Liver (tissue), 9 donors: ENCODE measurements around the gene SLC15A5. TPM values are rescaled to one million over a fixed set of nuclear protein-coding genes. Genes with fewer than 3 reads are reported as not detected.

ENCODE experiments used
- DNase-seq: peaks from one replicate; pipeline ENCODE4 v3.0.0-alpha.2; 2017; ENCODE audit warnings: low spot score
- H3K27ac ChIP-seq, 2 donors: one replicate each; pipeline ENCODE4 v1.7.0; 2013; ENCODE audit warnings: inconsistent platforms in 2 of 2, low read length in 2 of 2, control low read depth in 1 of 2, low read depth in 1 of 2, mild to moderate bottlenecking in 1 of 2
- H3K27me3 ChIP-seq, 4 donors: one replicate each; pipeline versions ENCODE4 v1.6.1 to v1.7.0; 2013; ENCODE audit warnings: low read length in 3 of 4, inconsistent platforms in 1 of 4, mild to moderate bottlenecking in 1 of 4, moderate library complexity in 1 of 4; ENCODE audit not compliant: control insufficient read depth in 4 of 4, insufficient read depth in 4 of 4
- H3K36me3 ChIP-seq, 4 donors: one replicate each; pipeline versions ENCODE4 v1.6.1 to v1.7.0; 2013; ENCODE audit warnings: low read length in 3 of 4, mild to moderate bottlenecking in 3 of 4, low read depth in 1 of 4, moderate library complexity in 1 of 4; ENCODE audit not compliant: control insufficient read depth in 4 of 4, insufficient read depth in 3 of 4
- H3K4me1 ChIP-seq, 4 donors: one replicate each; pipeline versions ENCODE4 v1.6.1 to v1.7.0; 2013; ENCODE audit warnings: low read length in 3 of 4, mild to moderate bottlenecking in 3 of 4, moderate library complexity in 1 of 4; ENCODE audit not compliant: control insufficient read depth in 4 of 4, insufficient read depth in 4 of 4
- H3K4me3 ChIP-seq, 3 donors: one replicate each; pipeline versions ENCODE4 v1.6.1 to v1.7.0; 2013; ENCODE audit warnings: low read length in 3 of 3, control low read depth in 1 of 3, low read depth in 1 of 3, mild to moderate bottlenecking in 1 of 3
- H3K9ac ChIP-seq, 2 donors: one replicate each; pipeline ENCODE4 v1.7.0; 2013; ENCODE audit warnings: low read length in 2 of 2, mild to moderate bottlenecking in 2 of 2, moderate library complexity in 2 of 2, control low read depth in 1 of 2, low read depth in 1 of 2
- H3K9me3 ChIP-seq, 4 donors: one replicate each; pipeline versions ENCODE4 v1.6.1 to v1.7.0; 2013; ENCODE audit warnings: low read length in 3 of 4; ENCODE audit not compliant: control insufficient read depth in 4 of 4
- ATF3 ChIP-seq: IDR thresholded peaks from 2 replicates; pipeline ENCODE4 v1.6.1; 2016; ENCODE audit warnings: antibody characterized with exemption
- EGR1 ChIP-seq, 2 donors: IDR thresholded peaks; 2 replicates each; pipeline ENCODE4 v1.6.1; 2016 to 2018; ENCODE audit warnings: antibody characterized with exemption in 2 of 2, low read depth in 2 of 2
- FOXA1 ChIP-seq: IDR thresholded peaks from 2 replicates; pipeline ENCODE4 v1.6.1; 2016; ENCODE audit warnings: antibody characterized with exemption
- FOXA2 ChIP-seq: IDR thresholded peaks from 2 replicates; pipeline ENCODE4 v1.6.1; 2016; ENCODE audit warnings: antibody characterized with exemption
- GABPA ChIP-seq, 2 donors: IDR thresholded peaks in 1 of 2; conservative IDR thresholded peaks in 1 of 2; 2 replicates each; pipeline ENCODE4 v1.6.1; 2016; ENCODE audit warnings: antibody characterized with exemption in 2 of 2, mild to moderate bottlenecking in 1 of 2, moderate library complexity in 1 of 2
- HNF4A ChIP-seq, 2 donors: conservative IDR thresholded peaks; 2 replicates each; pipeline ENCODE4 v1.6.1; 2016; ENCODE audit warnings: antibody characterized with exemption in 2 of 2, mild to moderate bottlenecking in 2 of 2
- HNF4G ChIP-seq: IDR thresholded peaks from 2 replicates; pipeline ENCODE4 v1.6.1; 2016; ENCODE audit warnings: antibody characterized with exemption
- JUND ChIP-seq, 2 donors: IDR thresholded peaks; 2 replicates each; pipeline ENCODE4 v1.6.1; 2016; ENCODE audit warnings: antibody characterized with exemption in 2 of 2
- NR2F2 ChIP-seq: IDR thresholded peaks from 2 replicates; pipeline ENCODE4 v1.6.1; 2016; ENCODE audit warnings: antibody characterized with exemption
- RAD21 ChIP-seq, 2 donors: IDR thresholded peaks; 2 replicates each; pipeline ENCODE4 v1.6.1; 2016; ENCODE audit warnings: antibody characterized with exemption in 2 of 2, mild to moderate bottlenecking in 2 of 2
- REST ChIP-seq: IDR thresholded peaks from 2 replicates; pipeline ENCODE4 v1.6.1; 2016; ENCODE audit warnings: antibody characterized with exemption, mild to moderate bottlenecking
- RXRA ChIP-seq, 2 donors: IDR thresholded peaks; 2 replicates each; pipeline ENCODE4 v1.6.1; 2017 to 2018; ENCODE audit warnings: antibody characterized with exemption in 2 of 2, mild to moderate bottlenecking in 1 of 2
- SP1 ChIP-seq: IDR thresholded peaks from 2 replicates; pipeline ENCODE4 v1.6.1; 2018; ENCODE audit warnings: antibody characterized with exemption, mild to moderate bottlenecking
- TAF1 ChIP-seq: conservative IDR thresholded peaks from 2 replicates; pipeline ENCODE4 v1.6.1; 2016; ENCODE audit warnings: antibody characterized with exemption, mild to moderate bottlenecking
- YY1 ChIP-seq: IDR thresholded peaks from 2 replicates; pipeline ENCODE4 v1.6.1; 2016; ENCODE audit warnings: antibody characterized with exemption, mild to moderate bottlenecking
- WGBS: extraction: QIAGEN DNeasy Blood & Tissue Kit; methylation state at CpG from one replicate; pipeline ENCODE4 v1.1.7; 2013; 5-methylcytosine and 5-hydroxymethylcytosine counted together
- polyA plus RNA-seq, 2 donors: library from polyadenylated mRNA; stranded (reverse) in 1 of 2; unstranded in 1 of 2; fragments of 200-250 nt in 1 of 2; fragments of >200 nt in 1 of 2; fragmentation: Nextera tagmentation in 1 of 2; extraction: Ambion mirVana in 1 of 2; gene quantifications; one replicate each; pipeline versions ENCODE4 v1.2.1 to v1.2.3, GENCODE V29; 2013 to 2015
- total RNA-seq, 2 donors: library from RNA; depleted of rRNA; stranded (reverse); fragments of >200 nt; gene quantifications; one replicate each; pipeline ENCODE4 v1.2.3, GENCODE V29; 2014
- TF ChIP-seq, protein P1 (sequence below): fragments of 150-350 bp; IDR thresholded peaks from 2 replicates; pipeline ENCODE4 v1.5.1; 2017; ENCODE audit warnings: improper control_type of control experiment, low read depth, low read length; ENCODE audit not compliant: missing input control
- TF ChIP-seq, protein P2 (sequence below): IDR thresholded peaks from 2 replicates; pipeline ENCODE4 v1.6.1; 2016; ENCODE audit warnings: antibody characterized with exemption
- TF ChIP-seq, protein P3 (sequence below): IDR thresholded peaks from 2 replicates; pipeline ENCODE4 v1.6.1; 2016; ENCODE audit warnings: antibody characterized with exemption
- donor health status: healthy.
- donor health status: healthy.
- donor health status: healthy.
- donor health status: healthy.
- donor health status: healthy.

SLC15A5 gene
- total and polyA plus RNA-seq, 4 donors: not detected

- H3K4me1 ChIP-seq: peaks cover 0 to 2% (median 0%) of the 10 kb centered on the region in 4 donors
- H3K9ac ChIP-seq: no peak overlapping the region
- WGBS: 61% methylated on average over 3 of the region's 3 CpGs
- no peak for DNase-seq
- H3K9me3 ChIP-seq: peaks cover 0 to 2% (median 0%) of the 10 kb centered on the region in 4 donors
- no peaks in the 10 kb centered on the region for H3K36me3 ChIP-seq
- H3K27me3 ChIP-seq: no peaks in the 10 kb centered on the region
- H3K27ac ChIP-seq: no peak overlapping the region
- TF ChIP-seq EGR1 (IDR thresholded peaks at IDR 0.05; ENCODE audit: low read depth in 2 of 2) (no peak), HNF4A (conservative IDR thresholded peaks at IDR 0.05) (no peak), REST (no peak), JUND (IDR thresholded peaks at IDR 0.05) (no peak), RXRA (IDR thresholded peaks at IDR 0.05) (no peak), GABPA (IDR thresholded peaks at IDR 0.05 in 1 of 2, conservative IDR thresholded peaks at IDR 0.05 in 1 of 2) (no peak), NR2F2 (no peak), HNF4G (no peak), ATF3 (no peak), TAF1 (no peak), RAD21 (IDR thresholded peaks at IDR 0.05) (no peak), YY1 (no peak), FOXA2 (no peak), FOXA1 (no peak), SP1 (no peak)
- TF ChIP-seq, protein P1, sequence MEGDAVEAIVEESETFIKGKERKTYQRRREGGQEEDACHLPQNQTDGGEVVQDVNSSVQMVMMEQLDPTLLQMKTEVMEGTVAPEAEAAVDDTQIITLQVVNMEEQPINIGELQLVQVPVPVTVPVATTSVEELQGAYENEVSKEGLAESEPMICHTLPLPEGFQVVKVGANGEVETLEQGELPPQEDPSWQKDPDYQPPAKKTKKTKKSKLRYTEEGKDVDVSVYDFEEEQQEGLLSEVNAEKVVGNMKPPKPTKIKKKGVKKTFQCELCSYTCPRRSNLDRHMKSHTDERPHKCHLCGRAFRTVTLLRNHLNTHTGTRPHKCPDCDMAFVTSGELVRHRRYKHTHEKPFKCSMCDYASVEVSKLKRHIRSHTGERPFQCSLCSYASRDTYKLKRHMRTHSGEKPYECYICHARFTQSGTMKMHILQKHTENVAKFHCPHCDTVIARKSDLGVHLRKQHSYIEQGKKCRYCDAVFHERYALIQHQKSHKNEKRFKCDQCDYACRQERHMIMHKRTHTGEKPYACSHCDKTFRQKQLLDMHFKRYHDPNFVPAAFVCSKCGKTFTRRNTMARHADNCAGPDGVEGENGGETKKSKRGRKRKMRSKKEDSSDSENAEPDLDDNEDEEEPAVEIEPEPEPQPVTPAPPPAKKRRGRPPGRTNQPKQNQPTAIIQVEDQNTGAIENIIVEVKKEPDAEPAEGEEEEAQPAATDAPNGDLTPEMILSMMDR: no peak
- TF ChIP-seq, protein P2, sequence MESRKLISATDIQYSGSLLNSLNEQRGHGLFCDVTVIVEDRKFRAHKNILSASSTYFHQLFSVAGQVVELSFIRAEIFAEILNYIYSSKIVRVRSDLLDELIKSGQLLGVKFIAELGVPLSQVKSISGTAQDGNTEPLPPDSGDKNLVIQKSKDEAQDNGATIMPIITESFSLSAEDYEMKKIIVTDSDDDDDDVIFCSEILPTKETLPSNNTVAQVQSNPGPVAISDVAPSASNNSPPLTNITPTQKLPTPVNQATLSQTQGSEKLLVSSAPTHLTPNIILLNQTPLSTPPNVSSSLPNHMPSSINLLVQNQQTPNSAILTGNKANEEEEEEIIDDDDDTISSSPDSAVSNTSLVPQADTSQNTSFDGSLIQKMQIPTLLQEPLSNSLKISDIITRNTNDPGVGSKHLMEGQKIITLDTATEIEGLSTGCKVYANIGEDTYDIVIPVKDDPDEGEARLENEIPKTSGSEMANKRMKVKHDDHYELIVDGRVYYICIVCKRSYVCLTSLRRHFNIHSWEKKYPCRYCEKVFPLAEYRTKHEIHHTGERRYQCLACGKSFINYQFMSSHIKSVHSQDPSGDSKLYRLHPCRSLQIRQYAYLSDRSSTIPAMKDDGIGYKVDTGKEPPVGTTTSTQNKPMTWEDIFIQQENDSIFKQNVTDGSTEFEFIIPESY: no peak
- TF ChIP-seq, protein P3, sequence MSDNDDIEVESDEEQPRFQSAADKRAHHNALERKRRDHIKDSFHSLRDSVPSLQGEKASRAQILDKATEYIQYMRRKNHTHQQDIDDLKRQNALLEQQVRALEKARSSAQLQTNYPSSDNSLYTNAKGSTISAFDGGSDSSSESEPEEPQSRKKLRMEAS: no peak
- H3K4me3 ChIP-seq: no peak overlapping the region
Measured at GRCh38 chr12:16198884-16199283, 78.6 kb downstream of the SLC15A5 start.
